K562 (cell line): ENCODE results near the gene MAPK1IP1L. TPM values are rescaled to one million over a fixed set of nuclear protein-coding genes. Genes with fewer than 3 reads are reported as not detected.

Experiments
- ATAC-seq: fragments of 200-7000 bp; cut with Tn5 transposase; 3 replicates; pipeline ENCODE4 v1.9.1; 2020; ENCODE audit warnings: moderate library complexity
- BruUV-seq: library from RNA; stranded (reverse); fragments of 400-500 nt; replicated peaks from 2 replicates; lab custom pipeline; 2021; lab: Mats Ljungman, UMichigan
- CTCF ChIA-PET: fragments of 300-600 bp; formaldehyde crosslinking; extraction: SDS; loops from one replicate; lab custom pipeline; 2021; ENCODE audit warnings: low intra/inter-chr PET ratio; lab: Yijun Ruan, JAX
- POLR2A ChIA-PET: fragments of 300-600, 350-650 bp; sonication (Branson Sonifier 250); formaldehyde crosslinking; extraction: SDS; loops from one replicate; lab custom pipeline; 2021; ENCODE audit warnings: antibody characterized with exemption, inconsistent platforms; lab: Yijun Ruan, JAX
- DNase-seq, 4 experiments: peaks; one replicate each; pipeline versions ENCODE4 v3.0.0 to v3.0.0-alpha.2; 2011 to 2018; ENCODE audit warnings: low spot score in 3 of 4, mixed read lengths in 3 of 4; ENCODE audit errors: extremely low read depth in 1 of 4
- FAIRE-seq: peaks from 2 replicates; lab custom pipeline; 2011; peaks lifted over from hg19 to GRCh38; lab: Jason Lieb, UNC
- H2AFZ ChIP-seq: 2 replicates; pipeline ENCODE4 v1.6.0; 2011; ENCODE audit warnings: low read depth, low read length, control low read depth, inconsistent platforms
- H3K27ac ChIP-seq: fragments of 200-600 bp; 3 replicates; pipeline ENCODE4 v1.8.0; 2011; ENCODE audit warnings: low read depth, mild to moderate bottlenecking, control low read depth, inconsistent platforms, low read length, moderate library complexity, mixed read lengths; ENCODE audit errors: extremely low read depth
- H3K27me3 ChIP-seq, 2 experiments: fragments of 300-600 bp in 1 of 2; 2 replicates in 1 of 2; 3 replicates in 1 of 2; pipeline versions ENCODE4 v1.6.0 to v1.8.0; 2011; ENCODE audit warnings: inconsistent platforms in 2 of 2, low read length in 2 of 2, mild to moderate bottlenecking in 1 of 2, mixed read lengths in 1 of 2, moderate library complexity in 1 of 2; ENCODE audit not compliant: control insufficient read depth in 2 of 2, insufficient read depth in 2 of 2
- H3K36me3 ChIP-seq: fragments of 300-600 bp; 3 replicates; pipeline ENCODE4 v1.8.0; 2011; ENCODE audit warnings: mild to moderate bottlenecking, low read length, inconsistent platforms; ENCODE audit not compliant: control insufficient read depth, insufficient read depth
- H3K4me1 ChIP-seq, 2 experiments: fragments of 200-600 bp in 1 of 2; replicated peaks in 1 of 2; 2 replicates in 1 of 2; 3 replicates in 1 of 2; pipeline versions ENCODE4 v1.5.1 to v1.8.0; 2011; ENCODE audit warnings: inconsistent platforms in 2 of 2, low read length in 2 of 2, mild to moderate bottlenecking in 1 of 2, mixed read lengths in 1 of 2, moderate library complexity in 1 of 2; ENCODE audit not compliant: control insufficient read depth in 2 of 2, insufficient read depth in 2 of 2
- H3K4me2 ChIP-seq: 2 replicates; pipeline ENCODE4 v1.6.1; 2011; ENCODE audit warnings: low read length, control low read depth, inconsistent platforms, mixed read lengths; ENCODE audit not compliant: insufficient read depth
- H3K4me3 ChIP-seq: fragments of 200-600 bp; sonication (generic), shearing (Covaris generic); 2 replicates; pipeline ENCODE4 v1.5.1; 2016; ENCODE audit warnings: control low read depth, inconsistent platforms
- H3K79me2 ChIP-seq: fragments of 200-600 bp; 3 replicates; pipeline ENCODE4 v1.8.0; 2011; ENCODE audit warnings: low read length, inconsistent platforms; ENCODE audit not compliant: control insufficient read depth, insufficient read depth
- H3K9ac ChIP-seq, 2 experiments: 2 replicates each; pipeline versions ENCODE4 v1.6.0 to v1.6.1; 2011; ENCODE audit warnings: low read depth in 2 of 2, low read length in 2 of 2, control low read depth in 1 of 2, inconsistent platforms in 1 of 2, mild to moderate bottlenecking in 1 of 2, mixed read lengths in 1 of 2; ENCODE audit not compliant: insufficient read depth in 1 of 2
- H3K9me1 ChIP-seq: one replicate; pipeline ENCODE4 v1.6.0; 2011; ENCODE audit warnings: inconsistent platforms, mild to moderate bottlenecking, low read length, moderate library complexity; ENCODE audit not compliant: control insufficient read depth, insufficient read depth
- H3K9me3 ChIP-seq: replicated peaks from 2 replicates; pipeline ENCODE4 v1.5.1; 2011; ENCODE audit warnings: low read depth, low read length, inconsistent platforms; ENCODE audit not compliant: control insufficient read depth, insufficient read depth
- H4K20me1 ChIP-seq: replicated peaks from 2 replicates; pipeline ENCODE4 v1.6.1; 2011; ENCODE audit warnings: low read length, inconsistent platforms, mixed read lengths; ENCODE audit not compliant: control insufficient read depth, insufficient read depth
- ELF1 ChIP-seq: fragments of 200-800 bp; sonication (Bioruptor generic); IDR thresholded peaks from 2 replicates; pipeline ENCODE4 v1.6.1; 2016; ENCODE audit warnings: missing genetic modification characterization, missing compliant biosample characterization
- HDAC8 ChIP-seq: fragments of 450-650 bp; IDR thresholded peaks from 2 replicates; pipeline ENCODE4 v1.6.1; 2016; ENCODE audit warnings: mild to moderate bottlenecking, missing genetic modification characterization, moderate library complexity, missing compliant biosample characterization
- SMC3 ChIP-seq: conservative IDR thresholded peaks from 2 replicates; pipeline ENCODE4 v1.6.1; 2011; ENCODE audit warnings: low read depth, low read length, improper control_type of control experiment; ENCODE audit not compliant: insufficient read depth
- TARDBP ChIP-seq: fragments of 450-650 bp; IDR thresholded peaks from 2 replicates; pipeline ENCODE4 v1.6.1; 2016
- ZKSCAN3 ChIP-seq: fragments of 250-450 bp; sonication (Bioruptor Pico); IDR thresholded peaks from 2 replicates; pipeline ENCODE4 v1.4.0; 2020
- ZNF197 ChIP-seq: fragments of 200-800 bp; sonication (Bioruptor generic); IDR thresholded peaks from 2 replicates; pipeline ENCODE4 v1.6.1; 2016; ENCODE audit warnings: low read depth, missing genetic modification characterization, missing compliant biosample characterization
- WGBS: fragments of 100-300 bp; shearing (Covaris generic); methylation state at CpG from one replicate; pipeline ENCODE4 v1.1.6; 2016; ENCODE audit warnings: low coverage, mixed read lengths; ENCODE audit not compliant: insufficient coverage; ENCODE audit errors: missing lambda C conversion rate; 5-methylcytosine and 5-hydroxymethylcytosine counted together
- in situ Hi-C: fragments of 300-500 bp; cut with MboI; formaldehyde crosslinking; loops from 4 replicates; pipeline ENCODE4 v1.15.0; 2018; ENCODE audit warnings: inconsistent platforms, mixed read lengths
- intact Hi-C: fragments of 100-400 bp; cut with micrococcal nuclease; formaldehyde crosslinking; loops from 2 replicates; pipeline ENCODE4 v1.14.2; 2022
- polyA plus RNA-seq, 8 experiments: library from polyadenylated mRNA; depleted of rRNA in 4 of 8; stranded (reverse) in 5 of 8; unstranded in 3 of 8; fragments of >200 nt; fragmentation: Nextera tagmentation in 2 of 8; fragmentation: Illumina TruSeq in 1 of 8; extraction: Ambion mirVana in 2 of 8; extraction: Trizol in 1 of 8; gene quantifications; 2 replicates each; pipeline versions ENCODE4 v1.2.1 to v1.2.3, GENCODE V29; 2011 to 2014; ENCODE audit warnings: inconsistent platforms in 1 of 8, missing spikeins in 1 of 8
- total RNA-seq, 7 experiments: library from RNA; depleted of rRNA in 6 of 7; stranded (reverse); fragments of >200 nt in 6 of 7; fragmentation: Illumina TruSeq in 2 of 7; extraction: Trizol in 2 of 7; gene quantifications; 2 replicates each; pipeline versions ENCODE4 v1.2.1 to v1.2.3, GENCODE V29; 2011 to 2021; ENCODE audit warnings: low replicate concordance in 1 of 7
- TF ChIP-seq, protein P1 (sequence below): fragments of 150-350 bp; IDR thresholded peaks from 2 replicates; pipeline ENCODE4 v1.6.1; 2014; ENCODE audit warnings: low read depth, mild to moderate bottlenecking, low read length, borderline replicate concordance
- TF ChIP-seq, protein P2 (sequence below): fragments of 250-450 bp; sonication (Bioruptor Pico); IDR thresholded peaks from 2 replicates; pipeline ENCODE4 v1.8.0; 2022; ENCODE audit warnings: moderate library complexity, mild to moderate bottlenecking, inconsistent platforms

Gene MAPK1IP1L
- total and polyA plus RNA-seq, 9 of the 15 experiments (the other 6 are each of a cell fraction or from before 2014, with no cell fraction given) = 32.7 to 99.4 (median 49.8) TPM

DNA sequence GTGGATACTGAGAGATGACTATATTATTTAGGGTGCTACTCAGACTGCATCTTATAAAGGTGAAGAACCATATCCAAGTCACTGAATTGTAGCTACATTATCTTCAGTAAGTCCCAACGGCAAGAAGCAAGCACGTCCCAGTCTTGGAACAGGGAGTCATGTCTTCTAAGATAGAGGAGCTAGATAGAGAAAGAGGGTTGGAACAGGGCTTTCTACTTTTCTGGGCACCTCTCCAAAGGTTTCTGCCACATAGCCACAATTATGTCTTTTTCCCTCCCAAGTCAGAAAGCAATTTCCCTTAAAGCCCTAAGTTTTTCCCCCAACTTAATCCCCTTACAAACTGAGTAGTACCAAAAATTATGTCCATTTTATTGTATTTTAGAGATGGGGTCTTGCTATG lies 22.4 kb downstream of the MAPK1IP1L start:
- in situ Hi-C loops = no loop called here
- H3K27ac ChIP-seq = no peak overlapping the region
- H3K9ac ChIP-seq = no peak overlapping the region
- no peak overlapping the region for H3K4me3 ChIP-seq
- ChIA-PET POLR2A (interaction anchor here (0.6 to 1.0 kb wide), 2 partner anchors 11 to 12 kb away, joined by 3 to 4 read pairs; no protein-coding TSS in a partner anchor), CTCF (no interaction called here)
- no peak overlapping the region for H3K4me2 ChIP-seq
- no peaks in the 10 kb centered on the region for H3K79me2 ChIP-seq
- H2AFZ ChIP-seq = 0 out of 2 replicates have a peak overlapping the region, but pooled peaks have one; percentile 58
- no peak for FAIRE-seq
- H3K27me3 ChIP-seq = no peaks in the 10 kb centered on the region
- WGBS = 3% methylated on average over 2 of the region's 2 CpGs
- intact Hi-C loops = no loop called here
- no peaks in the 10 kb centered on the region for H3K36me3 ChIP-seq
- H3K4me1 ChIP-seq = peaks cover 4 to 13% of the 10 kb centered on the region in 2 experiments; a peak in 1 of 5 replicates
- TF ChIP-seq, protein P1, sequence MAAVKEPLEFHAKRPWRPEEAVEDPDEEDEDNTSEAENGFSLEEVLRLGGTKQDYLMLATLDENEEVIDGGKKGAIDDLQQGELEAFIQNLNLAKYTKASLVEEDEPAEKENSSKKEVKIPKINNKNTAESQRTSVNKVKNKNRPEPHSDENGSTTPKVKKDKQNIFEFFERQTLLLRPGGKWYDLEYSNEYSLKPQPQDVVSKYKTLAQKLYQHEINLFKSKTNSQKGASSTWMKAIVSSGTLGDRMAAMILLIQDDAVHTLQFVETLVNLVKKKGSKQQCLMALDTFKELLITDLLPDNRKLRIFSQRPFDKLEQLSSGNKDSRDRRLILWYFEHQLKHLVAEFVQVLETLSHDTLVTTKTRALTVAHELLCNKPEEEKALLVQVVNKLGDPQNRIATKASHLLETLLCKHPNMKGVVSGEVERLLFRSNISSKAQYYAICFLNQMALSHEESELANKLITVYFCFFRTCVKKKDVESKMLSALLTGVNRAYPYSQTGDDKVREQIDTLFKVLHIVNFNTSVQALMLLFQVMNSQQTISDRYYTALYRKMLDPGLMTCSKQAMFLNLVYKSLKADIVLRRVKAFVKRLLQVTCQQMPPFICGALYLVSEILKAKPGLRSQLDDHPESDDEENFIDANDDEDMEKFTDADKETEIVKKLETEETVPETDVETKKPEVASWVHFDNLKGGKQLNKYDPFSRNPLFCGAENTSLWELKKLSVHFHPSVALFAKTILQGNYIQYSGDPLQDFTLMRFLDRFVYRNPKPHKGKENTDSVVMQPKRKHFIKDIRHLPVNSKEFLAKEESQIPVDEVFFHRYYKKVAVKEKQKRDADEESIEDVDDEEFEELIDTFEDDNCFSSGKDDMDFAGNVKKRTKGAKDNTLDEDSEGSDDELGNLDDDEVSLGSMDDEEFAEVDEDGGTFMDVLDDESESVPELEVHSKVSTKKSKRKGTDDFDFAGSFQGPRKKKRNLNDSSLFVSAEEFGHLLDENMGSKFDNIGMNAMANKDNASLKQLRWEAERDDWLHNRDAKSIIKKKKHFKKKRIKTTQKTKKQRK = no peak
- TF ChIP-seq SMC3 (no peak), ZNF197 (CRISPR knock-in tag) (no peak), ELF1 (tag) (no peak), TARDBP (no peak), HDAC8 (tag) (no peak), ZKSCAN3 (CRISPR knock-in tag) (no peak)
- TF ChIP-seq, protein P2, sequence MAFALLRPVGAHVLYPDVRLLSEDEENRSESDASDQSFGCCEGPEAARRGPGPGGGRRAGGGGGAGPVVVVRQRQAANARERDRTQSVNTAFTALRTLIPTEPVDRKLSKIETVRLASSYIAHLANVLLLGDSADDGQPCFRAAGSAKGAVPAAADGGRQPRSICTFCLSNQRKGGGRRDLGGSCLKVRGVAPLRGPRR = no peak
- no peaks in the 10 kb centered on the region for H3K9me3 ChIP-seq
- H4K20me1 ChIP-seq = no peaks in the 10 kb centered on the region
- ATAC-seq = peak; percentile 41; the same call in 2 of the 3 replicates
- BruUV-seq = no TSS peak
- DNase-seq = no peak
- H3K9me1 ChIP-seq = no peaks in the 10 kb centered on the region
